ENCODE data around the gene NEBL.

Gene NEBL

DNA sequence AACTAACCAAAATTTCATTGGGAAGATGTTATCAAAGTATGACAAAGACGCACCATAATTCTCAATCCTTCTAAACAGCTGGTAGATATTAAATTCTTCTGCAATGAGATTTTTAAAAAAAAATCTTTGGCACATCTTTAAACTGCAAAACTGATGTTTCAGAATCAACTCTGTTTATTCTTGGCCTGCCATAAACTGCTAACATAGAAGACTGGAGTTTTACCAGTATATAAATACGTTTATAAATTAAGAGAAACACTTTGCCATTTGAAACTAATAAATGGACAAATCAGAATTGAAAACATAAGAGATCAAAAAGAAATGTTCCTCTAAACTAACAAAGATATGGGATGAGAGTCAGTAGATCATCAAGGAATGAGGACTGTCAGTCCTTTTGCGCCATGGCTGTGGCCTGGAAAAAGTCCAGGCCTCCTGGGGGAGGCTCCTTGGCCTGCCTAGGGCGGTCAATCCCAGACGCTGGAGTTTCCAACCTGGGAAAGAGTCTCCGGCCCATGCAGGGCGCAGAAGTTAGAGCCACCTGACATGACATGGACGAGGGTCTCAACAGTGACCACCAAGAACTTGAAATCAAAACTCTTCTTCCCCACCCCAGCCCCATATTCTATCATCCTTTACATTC lies 34.2 kb upstream of the NEBL start:
- Histone ChIP-seq H3K4me3 (ENCODE audit: low read depth, low read length) (no peak overlapping the region), H3K9ac (ENCODE audit: low read depth, low read length) (no peak overlapping the region), H3K9me3 (ENCODE audit: control insufficient read depth, insufficient read depth, low read length) (no peaks in the 10 kb centered on the region), H3K36me3 (ENCODE audit: control insufficient read depth, insufficient read depth, low read length) (no peaks in the 10 kb centered on the region), H3K4me1 (ENCODE audit: control insufficient read depth, insufficient read depth, low read length) (no peaks in the 10 kb centered on the region), H3K27me3 (ENCODE audit: control insufficient read depth, insufficient read depth, low read length) (no peaks in the 10 kb centered on the region), H3K27ac (ENCODE audit: low read depth, low read length) (no peak overlapping the region)

DNA sequence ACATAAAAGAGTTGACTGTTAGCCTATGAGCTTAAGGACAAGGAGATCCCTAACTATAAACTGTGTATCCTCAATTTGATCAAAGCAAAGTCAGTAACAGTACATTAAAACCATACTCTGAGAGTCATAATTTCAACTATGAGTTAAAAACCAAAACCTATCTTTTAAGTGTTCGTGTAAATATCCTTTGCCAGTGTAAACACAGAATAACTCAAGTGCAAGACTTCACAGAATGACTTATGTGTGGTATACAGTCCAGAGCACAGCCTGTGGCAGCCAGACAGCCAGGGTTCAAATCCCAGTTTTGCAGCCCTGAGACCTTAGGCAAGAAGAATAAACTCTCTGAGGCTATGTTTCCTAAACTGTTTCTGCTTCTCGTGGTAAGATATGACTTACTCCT lies 30.3 kb upstream of the NEBL start:
- H3K4me1 ChIP-seq (ENCODE audit: control insufficient read depth, insufficient read depth, low read length): no peaks in the 10 kb centered on the region
- H3K27me3 ChIP-seq (ENCODE audit: control insufficient read depth, insufficient read depth, low read length): no peaks in the 10 kb centered on the region
- no peak overlapping the region for H3K27ac ChIP-seq (ENCODE audit: low read depth, low read length)
- no peak overlapping the region for H3K9ac ChIP-seq (ENCODE audit: low read depth, low read length)
- no peaks in the 10 kb centered on the region for H3K9me3 ChIP-seq (ENCODE audit: control insufficient read depth, insufficient read depth, low read length)
- no peak overlapping the region for H3K4me3 ChIP-seq (ENCODE audit: low read depth, low read length)
- H3K36me3 ChIP-seq (ENCODE audit: control insufficient read depth, insufficient read depth, low read length): no peaks in the 10 kb centered on the region

DNA sequence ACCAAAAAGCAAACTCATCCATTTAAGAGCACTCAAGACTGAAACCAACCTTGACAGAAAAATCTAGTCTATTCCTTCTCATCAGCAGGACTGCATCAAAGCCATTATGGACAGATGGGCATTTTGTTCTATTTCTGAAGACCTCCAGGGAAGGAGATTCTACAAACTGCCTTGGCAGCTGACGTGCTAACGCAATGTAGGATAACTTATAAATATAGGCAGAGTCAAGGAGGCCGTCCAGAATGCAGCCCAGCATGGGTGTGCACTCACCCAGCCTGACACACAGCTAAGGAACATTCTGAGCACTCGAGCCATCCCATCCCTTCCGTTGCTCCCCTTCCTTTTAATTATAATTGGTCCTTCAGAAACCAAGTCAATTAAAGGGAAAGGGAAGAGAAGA lies 25.3 kb upstream of the NEBL start:
- H3K27me3 ChIP-seq (ENCODE audit: control insufficient read depth, insufficient read depth, low read length): no peaks in the 10 kb centered on the region
- H3K4me3 ChIP-seq (ENCODE audit: low read depth, low read length): no peak overlapping the region
- no peak overlapping the region for H3K27ac ChIP-seq (ENCODE audit: low read depth, low read length)
- no peak overlapping the region for H3K9ac ChIP-seq (ENCODE audit: low read depth, low read length)
- no peaks in the 10 kb centered on the region for H3K36me3 ChIP-seq (ENCODE audit: control insufficient read depth, insufficient read depth, low read length)
- H3K9me3 ChIP-seq (ENCODE audit: control insufficient read depth, insufficient read depth, low read length): no peaks in the 10 kb centered on the region
- no peaks in the 10 kb centered on the region for H3K4me1 ChIP-seq (ENCODE audit: control insufficient read depth, insufficient read depth, low read length)

DNA sequence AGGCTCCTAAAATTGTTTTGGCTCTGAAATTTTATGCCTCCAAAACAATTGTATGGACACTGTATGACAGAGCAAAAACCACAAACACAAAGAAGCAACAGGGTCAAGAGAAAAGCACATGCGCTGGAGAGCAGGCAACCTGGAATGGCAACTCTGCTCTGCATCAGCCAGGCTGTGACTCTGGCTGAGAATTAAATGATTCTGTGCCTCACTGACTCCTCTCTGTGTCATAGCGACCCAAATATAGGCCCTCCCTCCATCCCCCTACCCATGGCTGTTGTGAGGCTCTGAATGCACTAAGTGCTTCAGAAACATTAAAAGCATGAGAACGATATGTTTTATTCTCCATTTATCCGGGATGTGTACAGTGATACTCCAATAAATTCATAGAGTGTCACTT lies 24.9 kb upstream of the NEBL start:
- Histone ChIP-seq H3K4me1 (ENCODE audit: control insufficient read depth, insufficient read depth, low read length) (no peaks in the 10 kb centered on the region), H3K27ac (ENCODE audit: low read depth, low read length) (no peak overlapping the region), H3K9ac (ENCODE audit: low read depth, low read length) (no peak overlapping the region), H3K4me3 (ENCODE audit: low read depth, low read length) (no peak overlapping the region), H3K9me3 (ENCODE audit: control insufficient read depth, insufficient read depth, low read length) (no peaks in the 10 kb centered on the region), H3K27me3 (ENCODE audit: control insufficient read depth, insufficient read depth, low read length) (no peaks in the 10 kb centered on the region), H3K36me3 (ENCODE audit: control insufficient read depth, insufficient read depth, low read length) (no peaks in the 10 kb centered on the region)

DNA sequence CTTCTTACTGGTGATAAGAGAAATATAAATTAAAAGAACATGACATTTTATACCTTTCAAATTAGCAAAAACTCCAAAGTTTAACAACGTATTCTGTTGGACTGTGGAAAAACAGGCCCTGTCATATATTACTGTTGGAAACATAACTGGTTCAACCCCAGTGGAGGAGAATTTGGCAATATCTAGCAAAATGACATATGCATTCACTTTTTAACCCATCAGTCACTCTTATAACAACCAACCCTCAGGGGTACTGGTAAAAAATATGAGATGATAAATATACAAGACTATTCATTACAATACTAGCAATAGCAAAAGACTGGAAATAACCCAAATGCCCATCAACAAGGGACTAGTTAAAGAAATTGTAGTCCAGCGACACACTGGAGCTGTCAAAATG lies 22.9 kb upstream of the NEBL start:
- no peaks in the 10 kb centered on the region for H3K9me3 ChIP-seq (ENCODE audit: control insufficient read depth, insufficient read depth, low read length)
- no peak overlapping the region for H3K9ac ChIP-seq (ENCODE audit: low read depth, low read length)
- no peak overlapping the region for H3K27ac ChIP-seq (ENCODE audit: low read depth, low read length)
- H3K4me1 ChIP-seq (ENCODE audit: control insufficient read depth, insufficient read depth, low read length): no peaks in the 10 kb centered on the region
- H3K4me3 ChIP-seq (ENCODE audit: low read depth, low read length): no peak overlapping the region
- H3K36me3 ChIP-seq (ENCODE audit: control insufficient read depth, insufficient read depth, low read length): no peaks in the 10 kb centered on the region
- no peaks in the 10 kb centered on the region for H3K27me3 ChIP-seq (ENCODE audit: control insufficient read depth, insufficient read depth, low read length)

DNA sequence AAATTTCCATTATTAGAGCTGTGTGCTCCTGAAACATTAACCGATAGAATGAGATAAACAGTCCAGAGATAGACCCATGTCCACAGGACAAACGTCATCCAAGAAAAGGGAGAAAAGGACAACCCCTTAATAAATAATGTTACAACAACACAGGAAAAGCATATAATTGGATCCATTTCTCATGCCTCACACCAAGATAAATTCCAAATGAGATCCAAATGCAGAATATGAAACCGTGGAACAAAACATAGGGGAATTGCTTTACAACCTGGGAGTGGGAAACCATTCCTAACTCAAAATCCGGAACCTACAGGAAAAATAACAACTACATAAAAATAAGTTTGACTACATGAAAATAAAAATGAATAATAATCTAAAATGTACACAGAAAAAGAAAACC lies 22.4 kb upstream of the NEBL start:
- no peak overlapping the region for H3K27ac ChIP-seq (ENCODE audit: low read depth, low read length)
- no peaks in the 10 kb centered on the region for H3K27me3 ChIP-seq (ENCODE audit: control insufficient read depth, insufficient read depth, low read length)
- H3K9me3 ChIP-seq (ENCODE audit: control insufficient read depth, insufficient read depth, low read length): no peaks in the 10 kb centered on the region
- H3K4me1 ChIP-seq (ENCODE audit: control insufficient read depth, insufficient read depth, low read length): no peaks in the 10 kb centered on the region
- no peaks in the 10 kb centered on the region for H3K36me3 ChIP-seq (ENCODE audit: control insufficient read depth, insufficient read depth, low read length)
- H3K4me3 ChIP-seq (ENCODE audit: low read depth, low read length): no peak overlapping the region
- H3K9ac ChIP-seq (ENCODE audit: low read depth, low read length): no peak overlapping the region

DNA sequence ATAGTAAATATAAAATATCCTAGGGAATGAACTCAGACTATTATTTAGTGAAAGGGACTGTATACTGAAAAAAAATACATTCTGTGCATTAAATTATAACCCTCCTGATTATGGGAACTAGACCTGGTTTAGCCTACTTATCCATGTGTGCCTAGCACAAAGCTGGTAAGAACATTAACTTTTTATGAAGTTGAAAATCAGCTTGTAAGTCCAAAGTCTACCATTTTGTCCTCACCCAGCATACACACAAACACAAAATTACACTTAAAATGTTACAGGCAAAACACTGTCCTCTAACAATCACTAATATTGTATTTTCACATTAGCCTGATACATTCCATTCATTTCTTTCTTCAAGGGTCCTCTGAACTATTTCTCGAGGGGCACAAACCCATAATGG lies 19.9 kb upstream of the NEBL start:
- no peaks in the 10 kb centered on the region for H3K36me3 ChIP-seq (ENCODE audit: control insufficient read depth, insufficient read depth, low read length)
- H3K9me3 ChIP-seq (ENCODE audit: control insufficient read depth, insufficient read depth, low read length): no peaks in the 10 kb centered on the region
- H3K4me1 ChIP-seq (ENCODE audit: control insufficient read depth, insufficient read depth, low read length): no peaks in the 10 kb centered on the region
- no peak overlapping the region for H3K9ac ChIP-seq (ENCODE audit: low read depth, low read length)
- no peak overlapping the region for H3K27ac ChIP-seq (ENCODE audit: low read depth, low read length)
- H3K4me3 ChIP-seq (ENCODE audit: low read depth, low read length): no peak overlapping the region
- no peaks in the 10 kb centered on the region for H3K27me3 ChIP-seq (ENCODE audit: control insufficient read depth, insufficient read depth, low read length)

DNA sequence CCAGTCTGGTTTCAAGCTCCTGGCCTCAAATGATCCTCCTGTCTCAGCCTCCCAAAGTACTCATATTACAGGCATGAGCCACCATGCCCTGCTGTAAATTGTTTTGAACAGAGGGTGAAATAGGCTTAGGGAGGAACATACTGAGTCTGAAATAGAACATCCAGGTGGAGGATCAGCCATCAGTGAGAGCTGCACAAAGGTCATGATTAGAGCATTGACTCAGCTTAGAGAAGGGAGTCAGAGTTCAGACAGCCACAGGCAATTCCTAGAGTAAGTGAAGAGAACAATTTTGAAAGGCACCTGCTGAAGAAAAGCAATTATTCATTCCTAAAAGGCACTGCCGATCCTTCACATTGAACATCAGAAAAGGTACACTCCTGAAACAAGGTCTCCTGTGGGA lies 15.9 kb upstream of the NEBL start:
- no peaks in the 10 kb centered on the region for H3K9me3 ChIP-seq (ENCODE audit: control insufficient read depth, insufficient read depth, low read length)
- no peak overlapping the region for H3K4me3 ChIP-seq (ENCODE audit: low read depth, low read length)
- H3K4me1 ChIP-seq (ENCODE audit: control insufficient read depth, insufficient read depth, low read length): no peaks in the 10 kb centered on the region
- H3K27me3 ChIP-seq (ENCODE audit: control insufficient read depth, insufficient read depth, low read length): no peaks in the 10 kb centered on the region
- H3K9ac ChIP-seq (ENCODE audit: low read depth, low read length): no peak overlapping the region
- H3K36me3 ChIP-seq (ENCODE audit: control insufficient read depth, insufficient read depth, low read length): no peaks in the 10 kb centered on the region
- no peak overlapping the region for H3K27ac ChIP-seq (ENCODE audit: low read depth, low read length)

DNA sequence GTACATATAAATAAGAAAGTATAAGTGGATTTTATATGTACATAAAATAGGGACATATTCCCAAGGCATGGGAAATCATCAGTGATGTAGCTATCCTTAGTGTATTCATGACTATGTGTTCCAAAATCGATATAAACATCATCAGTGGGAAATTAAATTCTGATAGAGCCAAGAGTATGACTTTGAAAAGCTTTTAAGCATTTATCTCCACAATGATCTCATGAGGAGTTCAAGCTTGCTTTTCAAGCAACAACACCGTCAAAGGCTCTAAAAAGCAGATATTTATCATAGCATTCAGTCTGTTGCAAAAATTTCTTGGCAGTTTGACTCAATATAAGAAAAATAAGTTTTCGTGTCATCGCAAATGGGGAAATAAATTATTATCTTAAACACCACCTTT lies 14.5 kb upstream of the NEBL start:
- no peaks in the 10 kb centered on the region for H3K27me3 ChIP-seq (ENCODE audit: control insufficient read depth, insufficient read depth, low read length)
- H3K4me1 ChIP-seq (ENCODE audit: control insufficient read depth, insufficient read depth, low read length): no peaks in the 10 kb centered on the region
- H3K4me3 ChIP-seq (ENCODE audit: low read depth, low read length): no peak overlapping the region
- H3K36me3 ChIP-seq (ENCODE audit: control insufficient read depth, insufficient read depth, low read length): no peaks in the 10 kb centered on the region
- H3K9ac ChIP-seq (ENCODE audit: low read depth, low read length): no peak overlapping the region
- no peaks in the 10 kb centered on the region for H3K9me3 ChIP-seq (ENCODE audit: control insufficient read depth, insufficient read depth, low read length)
- H3K27ac ChIP-seq (ENCODE audit: low read depth, low read length): no peak overlapping the region

DNA sequence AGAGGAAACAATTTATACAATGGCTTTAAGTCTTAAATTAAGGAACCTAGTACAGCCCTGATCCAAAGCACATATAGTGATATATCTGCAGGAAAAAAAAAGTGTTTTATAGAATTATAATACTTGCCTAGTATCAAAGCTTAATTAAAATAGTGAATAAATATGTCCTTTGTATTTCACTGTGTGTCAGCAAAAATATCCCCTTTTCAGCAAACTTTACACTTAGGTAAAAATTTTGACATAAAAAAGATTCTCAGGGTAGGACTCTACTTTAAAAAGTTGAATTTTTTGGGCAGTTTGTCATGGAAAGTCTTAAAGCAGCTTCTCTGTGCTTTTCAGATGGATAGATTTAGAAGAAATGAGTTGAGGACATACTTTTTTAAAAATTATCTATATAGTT lies 12.7 kb upstream of the NEBL start:
- Histone ChIP-seq H3K27me3 (ENCODE audit: control insufficient read depth, insufficient read depth, low read length) (no peaks in the 10 kb centered on the region), H3K4me1 (ENCODE audit: control insufficient read depth, insufficient read depth, low read length) (no peaks in the 10 kb centered on the region), H3K9me3 (ENCODE audit: control insufficient read depth, insufficient read depth, low read length) (no peaks in the 10 kb centered on the region), H3K4me3 (ENCODE audit: low read depth, low read length) (no peak overlapping the region), H3K9ac (ENCODE audit: low read depth, low read length) (no peak overlapping the region), H3K36me3 (ENCODE audit: control insufficient read depth, insufficient read depth, low read length) (no peaks in the 10 kb centered on the region), H3K27ac (ENCODE audit: low read depth, low read length) (no peak overlapping the region)

DNA sequence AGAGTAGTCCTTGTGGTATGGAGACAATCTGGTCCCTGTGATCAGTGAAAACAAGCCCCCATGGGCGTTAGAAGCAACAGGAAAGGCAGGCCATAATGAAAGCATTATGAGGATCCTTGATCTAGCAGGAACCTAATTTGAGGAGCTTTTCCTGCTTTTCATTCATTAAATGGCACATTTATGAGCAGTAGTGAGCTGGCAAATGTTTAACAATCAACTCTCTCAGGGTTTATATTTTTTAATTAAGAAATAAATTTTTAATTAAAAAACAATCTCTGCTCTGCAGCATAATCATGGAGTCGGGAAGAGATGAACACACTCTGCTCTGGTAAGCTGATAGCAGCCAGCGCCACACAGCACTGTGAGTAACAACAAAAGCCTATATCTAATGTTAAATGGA lies 11.3 kb upstream of the NEBL start:
- H3K4me1 ChIP-seq (ENCODE audit: control insufficient read depth, insufficient read depth, low read length): no peaks in the 10 kb centered on the region
- H3K36me3 ChIP-seq (ENCODE audit: control insufficient read depth, insufficient read depth, low read length): no peaks in the 10 kb centered on the region
- H3K9me3 ChIP-seq (ENCODE audit: control insufficient read depth, insufficient read depth, low read length): no peaks in the 10 kb centered on the region
- no peaks in the 10 kb centered on the region for H3K27me3 ChIP-seq (ENCODE audit: control insufficient read depth, insufficient read depth, low read length)
- no peak overlapping the region for H3K4me3 ChIP-seq (ENCODE audit: low read depth, low read length)
- no peak overlapping the region for H3K27ac ChIP-seq (ENCODE audit: low read depth, low read length)
- H3K9ac ChIP-seq (ENCODE audit: low read depth, low read length): no peak overlapping the region
